NCI-H187 (cell line): ENCODE results near the gene LRRC32.
"Not testable (repeated sequence)": the region's sequence is repeated elsewhere in the genome, so short reads cannot be mapped to it uniquely, and the experiment has no call there.

Source experiments
- DNase-seq, 2 experiments: peaks; one replicate each; lab custom pipeline; 2025; lab: John Stamatoyannopoulos, UW

LRRC32 gene

DNA sequence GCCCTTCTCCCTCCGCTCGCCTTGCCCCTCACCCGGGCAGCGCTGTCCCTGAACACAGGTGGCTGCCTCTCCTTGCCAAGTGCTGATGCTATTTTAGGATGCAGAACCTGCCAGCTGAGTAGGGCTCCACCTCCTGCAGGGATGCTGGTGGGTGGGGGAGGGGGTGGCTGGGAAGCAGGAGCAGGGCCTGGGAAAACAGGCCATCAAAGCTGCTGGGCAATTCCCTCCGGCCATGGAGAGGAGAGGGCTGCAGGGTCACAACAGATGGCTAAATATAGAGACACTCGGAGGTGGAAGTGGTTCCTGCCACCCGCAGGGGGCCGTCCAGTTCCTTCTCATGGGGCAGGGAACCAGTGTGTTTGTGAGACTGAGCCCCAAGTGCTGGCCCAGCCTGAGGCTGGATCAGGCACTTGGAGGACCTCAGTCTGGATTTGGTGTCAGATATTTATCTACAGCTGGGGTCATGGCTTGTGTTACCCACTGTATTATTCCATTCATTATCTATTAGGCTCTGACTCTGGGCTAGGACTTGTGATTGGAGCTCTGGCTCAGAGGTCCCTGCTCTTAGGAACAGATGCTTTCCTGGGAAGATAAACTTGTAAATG lies 59.6 kb downstream of the LRRC32 start:
- peak; percentile 40 to 57 for DNase-seq

GRCh38 chr11:76610371-76610770 lies 60.2 kb downstream of the LRRC32 start:
- no peak for DNase-seq

GRCh38 chr11:76609736-76610370 lies 60.7 kb downstream of the LRRC32 start:
- no peak for DNase-seq

DNA sequence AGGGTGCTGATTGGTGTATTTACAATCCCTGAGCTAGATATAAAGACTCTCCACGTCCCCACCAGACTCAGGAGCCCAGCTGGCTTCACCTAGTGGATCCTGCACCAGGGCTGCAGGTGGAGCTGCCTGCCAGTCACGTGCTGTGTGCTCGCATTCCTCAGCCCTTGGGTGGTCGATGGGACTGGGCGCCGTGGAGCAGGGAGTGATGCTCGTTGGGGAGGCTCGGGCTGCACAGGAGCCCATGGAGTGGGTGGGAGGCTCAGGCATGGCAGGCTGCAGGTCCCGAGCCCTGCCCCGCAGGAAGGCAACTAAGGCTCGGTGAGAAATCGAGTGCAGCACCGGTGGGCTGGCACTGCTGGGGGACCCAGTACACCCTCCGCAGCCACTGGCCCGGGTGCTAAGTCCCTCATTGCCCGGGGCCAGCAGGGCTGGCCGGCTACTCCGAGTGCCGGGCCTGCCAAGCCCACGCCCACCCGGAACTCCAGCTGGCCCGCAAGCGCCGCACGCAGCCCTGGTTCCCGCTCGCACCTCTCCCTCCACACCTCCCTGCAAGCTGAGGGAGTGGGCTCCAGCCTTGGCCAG lies 61.6 kb downstream of the LRRC32 start:
- DNase-seq, result not testable (repeated sequence)

- DNase-seq, result not testable (repeated sequence)
Observed at GRCh38 chr11:76608228-76608627, 62.3 kb downstream of the LRRC32 start.
